GM18520 (cell line): ENCODE data around the gene PHF14.

Experiments
- ATAC-seq: cut with Tn5 transposase; IDR thresholded peaks from one replicate; pipeline ENCODE4 v1.9.1; 2021; ENCODE audit not compliant: unreplicated experiment

PHF14 gene

GRCh38 chr7:11104578-11104977 is 130.9 kb downstream of the PHF14 start:
- ATAC-seq, result no peak

- no peak for ATAC-seq
These were observed 136.0 kb downstream of the PHF14 start for GRCh38 chr7:11109659-11110058.

- peak; percentile 36 for ATAC-seq
These were observed 146.5 kb downstream of the PHF14 start for GRCh38 chr7:11120068-11120664.

- ATAC-seq, result no peak
These were observed 147.1 kb downstream of the PHF14 start for GRCh38 chr7:11120675-11121220.

- ATAC-seq, result no peak
These were observed 151.3 kb downstream of the PHF14 start for GRCh38 chr7:11124856-11125559.

GRCh38 chr7:11127114-11127785 is 153.6 kb downstream of the PHF14 start:
- no peak for ATAC-seq

GRCh38 chr7:11127988-11128387 is 154.3 kb downstream of the PHF14 start:
- ATAC-seq, result no peak

- ATAC-seq, result no peak
These were observed 154.8 kb downstream of the PHF14 start for GRCh38 chr7:11128498-11128897.

GRCh38 chr7:11130012-11130411 is 156.3 kb downstream of the PHF14 start:
- ATAC-seq, result no peak

- ATAC-seq, result no peak
These were observed 156.9 kb downstream of the PHF14 start for GRCh38 chr7:11130601-11131000.

GRCh38 chr7:11133436-11133959 is 159.8 kb downstream of the PHF14 start:
- no peak for ATAC-seq

GRCh38 chr7:11135573-11135972 is 161.9 kb downstream of the PHF14 start:
- ATAC-seq, result no peak

GRCh38 chr7:11141541-11141940 is 167.9 kb downstream of the PHF14 start:
- no peak for ATAC-seq

- no peak for ATAC-seq
These were observed 180.0 kb downstream of the PHF14 start for GRCh38 chr7:11153694-11154093.

- no peak for ATAC-seq
These were observed 182.2 kb downstream of the PHF14 start for GRCh38 chr7:11155883-11156282.

GRCh38 chr7:11161499-11161898 is 187.8 kb downstream of the PHF14 start:
- no peak for ATAC-seq

GRCh38 chr7:11163220-11163619 is 189.5 kb downstream of the PHF14 start:
- no peak for ATAC-seq

GRCh38 chr7:11166051-11166450 is 192.4 kb downstream of the PHF14 start:
- ATAC-seq, result no peak

GRCh38 chr7:11168650-11169170 is 195.0 kb downstream of the PHF14 start:
- ATAC-seq, result no peak

- ATAC-seq, result no peak
These were observed 196.5 kb downstream of the PHF14 start for GRCh38 chr7:11170175-11170574.

- peak; percentile 45 for ATAC-seq
These were observed 197.3 kb downstream of the PHF14 start for GRCh38 chr7:11170863-11171568.
